ENCODE results near the gene ENTPD6. TPM values are rescaled to one million over a fixed set of nuclear protein-coding genes. Genes with fewer than 3 reads are reported as not detected.
"Not testable (repeated sequence)": the region's sequence is repeated elsewhere in the genome, so short reads cannot be mapped to it uniquely, and the experiment has no call there.

ENTPD6 gene
- total RNA-seq, 4 donors from 2014 or later, result 33.8 to 103 (median 47.0) TPM

DNA sequence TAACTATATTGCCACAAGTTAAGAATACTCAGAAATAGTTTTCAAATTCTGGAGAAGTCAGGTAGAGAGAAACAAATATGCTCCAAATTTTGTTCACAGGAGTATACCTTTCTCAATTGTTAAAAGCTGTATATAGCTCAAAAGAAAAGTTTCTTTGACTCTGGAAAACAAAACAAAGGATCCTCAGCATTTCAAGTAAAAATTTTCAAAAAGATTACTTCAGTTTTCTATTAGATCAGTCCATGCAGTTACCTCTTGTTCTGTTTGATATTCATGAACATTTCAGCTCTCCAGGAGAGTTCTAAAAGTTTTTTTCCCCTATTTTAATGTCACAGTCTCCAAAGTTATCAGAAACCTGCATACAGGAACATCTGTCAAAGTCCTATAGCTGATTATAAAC, 30.4 kb upstream of the ENTPD6 start:
- TF ChIP-seq EP300 (IDR thresholded peaks at IDR 0.05), result no peak
- no peak for TF ChIP-seq POLR2AphosphoS5 (IDR thresholded peaks at IDR 0.05)
- no peak for TF ChIP-seq CTCF (IDR thresholded peaks at IDR 0.05)
- no peak for TF ChIP-seq POLR2A (IDR thresholded peaks at IDR 0.05)
- DNase-seq (ENCODE audit: low spot score in 2 of 2), result no peak
- Histone ChIP-seq H3K9me3 (no peaks in the 10 kb centered on the region), H3K27ac (no peak overlapping the region), H3K4me3 (no peak overlapping the region), H3K4me1 (no peaks in the 10 kb centered on the region), H3K36me3 (no peaks in the 10 kb centered on the region), H3K27me3 (peaks cover 3% of the 10 kb centered on the region)

DNA sequence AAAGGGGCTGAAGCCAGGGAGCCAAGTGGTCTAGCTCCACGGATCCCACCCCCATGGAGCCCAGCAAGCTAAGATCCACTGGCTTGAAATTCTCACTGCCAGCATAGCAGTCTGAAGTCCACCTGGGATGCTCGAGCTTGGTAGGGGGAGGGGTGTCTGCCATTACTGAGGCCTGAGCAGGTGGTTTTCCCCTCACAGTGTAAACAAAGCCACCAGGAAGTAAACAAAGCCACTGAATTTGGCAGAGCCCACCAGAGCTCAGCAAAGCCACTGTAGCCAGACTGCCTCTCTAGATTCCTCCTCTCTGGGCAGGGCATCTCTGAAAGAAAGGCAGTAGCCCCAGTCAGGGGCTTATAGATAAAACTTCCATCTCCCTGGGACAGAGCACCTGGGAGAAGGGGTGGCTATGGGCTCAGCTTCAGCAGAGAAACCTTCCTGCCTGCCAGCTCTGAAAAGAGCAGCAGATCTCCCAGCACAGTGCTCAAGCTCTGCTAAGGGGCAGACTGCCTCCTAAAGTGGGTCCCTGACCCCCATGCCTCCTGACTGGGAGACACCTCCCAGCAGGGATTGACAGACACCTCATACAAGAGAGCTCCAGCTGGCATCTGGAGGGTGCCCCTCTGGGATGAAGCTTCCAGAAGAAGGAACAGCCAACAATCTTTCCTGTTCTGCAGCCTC, 29.3 kb upstream of the ENTPD6 start:
- 80% methylated on average over 1 of the region's 2 CpGs for WGBS
- not testable (repeated sequence) for H3K27ac ChIP-seq; H3K4me3 ChIP-seq; H3K4me1 ChIP-seq; DNase-seq (ENCODE audit: low spot score in 2 of 2); H3K27me3 ChIP-seq; H3K9me3 ChIP-seq; H3K36me3 ChIP-seq

- Histone ChIP-seq H3K4me1 (peaks cover 4% of the 10 kb centered on the region), H3K9me3 (no peaks in the 10 kb centered on the region), H3K27me3 (no peaks in the 10 kb centered on the region), H3K36me3 (no peaks in the 10 kb centered on the region), H3K27ac (no peak overlapping the region), H3K4me3 (no peak overlapping the region)
- no peak for TF ChIP-seq POLR2AphosphoS5 (IDR thresholded peaks at IDR 0.05)
- TF ChIP-seq CTCF (IDR thresholded peaks at IDR 0.05), result no peak
- no peak for TF ChIP-seq EP300 (IDR thresholded peaks at IDR 0.05)
- no peak for TF ChIP-seq POLR2A (IDR thresholded peaks at IDR 0.05)
- WGBS, result 47% methylated on average over 2 of the region's 2 CpGs
- DNase-seq (ENCODE audit: low spot score in 2 of 2), result no peak
These were observed 22.2 kb upstream of the ENTPD6 start for GRCh38 chr20:25173321-25173720.

GRCh38 chr20:25173886-25174308, 21.6 kb upstream of the ENTPD6 start:
- Histone ChIP-seq H3K36me3 (no peaks in the 10 kb centered on the region), H3K4me1 (peaks cover 9% of the 10 kb centered on the region), H3K27me3 (no peaks in the 10 kb centered on the region), H3K9me3 (no peaks in the 10 kb centered on the region), H3K4me3 (no peak overlapping the region), H3K27ac (no peak overlapping the region)
- no peak for DNase-seq (ENCODE audit: low spot score in 2 of 2)
- TF ChIP-seq CTCF (IDR thresholded peaks at IDR 0.05), result no peak
- no peak for TF ChIP-seq EP300 (IDR thresholded peaks at IDR 0.05)
- TF ChIP-seq POLR2A (IDR thresholded peaks at IDR 0.05), result no peak
- no peak for TF ChIP-seq POLR2AphosphoS5 (IDR thresholded peaks at IDR 0.05)

DNA sequence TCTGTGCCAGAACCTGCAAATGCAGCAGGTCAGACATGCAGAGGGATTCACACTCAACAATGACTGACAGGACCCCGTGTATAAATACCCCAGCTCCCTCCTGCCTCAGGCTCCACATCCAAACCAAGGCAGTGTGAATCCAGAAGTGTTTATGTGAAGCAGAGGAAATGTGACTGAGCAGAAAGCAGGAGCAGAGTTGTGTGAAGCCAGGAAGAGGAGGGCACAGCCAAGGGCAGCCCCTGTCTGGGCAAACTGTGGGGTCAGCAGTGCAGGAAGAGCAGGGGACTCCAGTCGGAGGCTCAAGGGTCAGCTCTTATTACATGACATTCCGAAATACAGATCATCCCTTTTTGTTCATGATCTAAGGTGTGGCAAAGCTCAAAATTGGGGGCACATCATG, 19.3 kb upstream of the ENTPD6 start:
- H3K4me3 ChIP-seq, result no peak overlapping the region
- H3K27me3 ChIP-seq, result no peaks in the 10 kb centered on the region
- no peak overlapping the region for H3K27ac ChIP-seq
- H3K9me3 ChIP-seq, result no peaks in the 10 kb centered on the region
- DNase-seq (ENCODE audit: low spot score in 2 of 2), result no peak
- TF ChIP-seq EP300 (IDR thresholded peaks at IDR 0.05) (no peak), POLR2A (IDR thresholded peaks at IDR 0.05) (no peak), POLR2AphosphoS5 (IDR thresholded peaks at IDR 0.05) (no peak), CTCF (IDR thresholded peaks at IDR 0.05) (no peak)
- 93% methylated on average over 3 of the region's 3 CpGs for WGBS
- H3K4me1 ChIP-seq, result peaks cover 12% of the 10 kb centered on the region
- H3K36me3 ChIP-seq, result no peaks in the 10 kb centered on the region

DNA sequence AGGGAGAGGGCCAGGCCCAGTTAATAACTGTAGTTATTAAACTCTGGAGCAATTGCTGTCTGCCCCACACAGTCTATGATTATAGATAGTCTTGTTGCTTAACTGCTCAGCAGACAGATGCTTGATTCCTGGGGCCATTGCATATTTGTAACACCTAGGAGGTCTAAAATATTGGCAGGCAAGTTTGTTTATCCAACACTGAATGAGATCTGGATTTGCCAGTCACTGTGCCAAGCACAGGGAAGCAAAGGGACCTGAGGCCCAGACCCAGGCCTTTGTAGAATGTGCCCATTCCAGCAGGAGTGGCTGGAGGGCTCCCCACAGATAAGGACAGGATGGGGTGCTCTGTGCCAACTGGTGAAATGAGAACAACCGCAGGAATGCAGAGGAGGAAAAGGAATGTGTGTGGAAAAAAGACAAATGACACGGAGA, 17.6 kb upstream of the ENTPD6 start:
- DNase-seq (ENCODE audit: low spot score in 2 of 2), result no peak
- H3K27me3 ChIP-seq, result no peaks in the 10 kb centered on the region
- H3K4me3 ChIP-seq, result no peak overlapping the region
- peaks cover 12% of the 10 kb centered on the region for H3K4me1 ChIP-seq
- no peak overlapping the region for H3K27ac ChIP-seq
- no peak for TF ChIP-seq POLR2A (IDR thresholded peaks at IDR 0.05)
- no peak for TF ChIP-seq CTCF (IDR thresholded peaks at IDR 0.05)
- TF ChIP-seq POLR2AphosphoS5 (IDR thresholded peaks at IDR 0.05), result no peak
- no peak for TF ChIP-seq EP300 (IDR thresholded peaks at IDR 0.05)
- H3K36me3 ChIP-seq, result no peaks in the 10 kb centered on the region
- H3K9me3 ChIP-seq, result no peaks in the 10 kb centered on the region
- 51% methylated on average over 2 of the region's 2 CpGs for WGBS
